Kidney capillary endothelial cell (primary cell): ENCODE data around the gene SH3TC1.

Source experiments
- DNase-seq: peaks from one replicate; pipeline ENCODE4 v3.0.0-alpha.2; 2018; ENCODE audit warnings: low spot score

The SH3TC1 gene

DNA sequence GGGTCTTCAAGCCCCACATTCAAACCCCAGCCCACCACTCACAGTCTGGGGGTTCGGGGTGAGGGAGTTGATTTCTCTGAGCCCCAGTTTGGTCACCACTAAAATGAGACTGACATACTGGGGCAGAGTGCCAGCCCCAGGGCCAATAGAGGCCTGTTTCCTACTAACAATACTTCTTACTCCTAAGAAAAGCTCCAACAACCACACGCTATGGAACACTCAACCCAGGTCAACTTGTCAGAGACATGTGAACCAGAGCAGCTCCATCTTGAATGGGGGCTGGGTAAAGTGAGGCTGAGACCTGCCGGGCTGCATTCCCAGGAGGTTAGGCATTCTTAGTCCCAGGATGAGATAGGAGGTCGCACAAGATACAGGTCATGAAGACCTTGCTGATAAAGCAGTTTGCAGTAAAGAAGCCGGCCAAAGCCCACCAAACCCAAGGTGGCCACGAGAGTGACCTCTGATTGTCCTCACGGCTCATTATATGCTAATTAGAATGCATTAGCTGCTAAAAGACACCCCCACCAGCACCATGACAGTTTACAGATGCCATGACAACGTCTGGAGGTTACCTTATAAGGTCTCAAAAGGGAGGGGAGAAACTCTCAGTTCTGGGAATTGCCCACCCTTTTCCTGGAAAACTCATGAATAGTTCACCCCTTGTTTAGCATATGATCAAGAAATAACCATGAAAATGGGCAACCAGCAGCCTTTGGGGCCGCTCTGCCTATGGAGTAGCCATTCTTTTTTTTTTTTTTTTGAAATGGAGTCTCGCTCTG, 43.9 kb downstream of the SH3TC1 start:
- no peak for DNase-seq

DNA sequence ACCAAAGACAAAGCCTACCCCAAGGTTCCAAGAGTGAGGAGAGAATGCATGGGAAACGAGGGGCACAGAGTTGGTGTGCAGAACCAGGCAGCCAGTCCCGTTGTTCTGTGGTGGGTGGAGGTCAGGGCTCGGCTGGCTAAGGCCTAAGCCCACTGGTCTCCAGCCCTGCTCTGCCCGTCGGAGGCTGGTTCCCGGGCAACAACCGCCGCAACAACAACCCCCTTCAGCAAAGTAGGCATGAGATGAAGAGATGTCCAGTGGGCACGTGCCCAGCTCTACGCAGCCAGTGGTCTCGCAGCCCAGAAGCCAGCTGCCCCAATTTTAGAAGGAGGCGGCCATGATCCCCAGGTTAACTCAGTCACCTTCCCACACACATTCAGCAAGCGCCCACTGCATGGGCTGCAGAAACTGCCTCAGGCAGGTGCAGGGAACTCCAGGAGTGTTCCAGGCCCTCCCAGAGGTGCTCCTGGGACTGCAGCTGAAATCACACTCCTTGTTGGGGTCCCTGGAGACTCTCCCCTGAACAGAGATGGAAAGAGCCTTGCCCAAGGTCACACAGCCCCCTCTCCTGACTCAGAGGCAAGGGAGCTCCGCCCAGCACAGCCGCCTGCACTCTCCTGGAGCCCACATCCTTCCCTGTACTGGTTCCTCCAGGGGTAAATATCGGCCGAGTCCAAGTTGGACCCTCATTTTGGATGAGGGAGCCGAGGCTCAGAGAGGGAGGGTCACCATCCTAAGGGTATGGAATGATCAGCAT, 45.1 kb downstream of the SH3TC1 start:
- no peak for DNase-seq

DNA sequence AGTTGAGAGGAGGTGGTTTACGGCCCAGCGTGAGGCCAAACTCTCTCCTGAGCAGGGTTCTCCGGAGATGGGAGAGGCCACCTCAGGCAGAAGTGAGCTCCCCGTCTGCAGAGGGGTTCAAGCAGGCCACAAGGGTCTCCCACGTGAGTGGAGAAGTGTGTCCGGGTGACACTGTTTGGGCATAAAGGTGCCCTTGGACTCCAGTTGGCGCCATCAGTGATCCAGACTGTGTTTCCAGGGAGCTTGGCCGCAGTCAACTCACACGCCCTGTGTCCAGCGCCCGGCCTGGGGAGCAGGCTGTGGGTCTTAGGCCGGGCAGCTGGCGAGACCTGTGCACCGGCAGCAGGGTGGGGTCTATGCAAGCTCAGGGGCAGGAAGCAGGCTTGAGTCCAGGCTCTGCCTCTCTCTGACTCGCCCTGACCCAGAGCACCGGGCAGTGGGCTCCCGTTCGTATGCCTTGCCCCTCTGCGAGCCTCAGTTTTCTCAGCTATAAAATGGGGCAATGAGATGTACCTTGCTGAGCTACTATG, 45.9 kb downstream of the SH3TC1 start:
- no peak for DNase-seq

DNA sequence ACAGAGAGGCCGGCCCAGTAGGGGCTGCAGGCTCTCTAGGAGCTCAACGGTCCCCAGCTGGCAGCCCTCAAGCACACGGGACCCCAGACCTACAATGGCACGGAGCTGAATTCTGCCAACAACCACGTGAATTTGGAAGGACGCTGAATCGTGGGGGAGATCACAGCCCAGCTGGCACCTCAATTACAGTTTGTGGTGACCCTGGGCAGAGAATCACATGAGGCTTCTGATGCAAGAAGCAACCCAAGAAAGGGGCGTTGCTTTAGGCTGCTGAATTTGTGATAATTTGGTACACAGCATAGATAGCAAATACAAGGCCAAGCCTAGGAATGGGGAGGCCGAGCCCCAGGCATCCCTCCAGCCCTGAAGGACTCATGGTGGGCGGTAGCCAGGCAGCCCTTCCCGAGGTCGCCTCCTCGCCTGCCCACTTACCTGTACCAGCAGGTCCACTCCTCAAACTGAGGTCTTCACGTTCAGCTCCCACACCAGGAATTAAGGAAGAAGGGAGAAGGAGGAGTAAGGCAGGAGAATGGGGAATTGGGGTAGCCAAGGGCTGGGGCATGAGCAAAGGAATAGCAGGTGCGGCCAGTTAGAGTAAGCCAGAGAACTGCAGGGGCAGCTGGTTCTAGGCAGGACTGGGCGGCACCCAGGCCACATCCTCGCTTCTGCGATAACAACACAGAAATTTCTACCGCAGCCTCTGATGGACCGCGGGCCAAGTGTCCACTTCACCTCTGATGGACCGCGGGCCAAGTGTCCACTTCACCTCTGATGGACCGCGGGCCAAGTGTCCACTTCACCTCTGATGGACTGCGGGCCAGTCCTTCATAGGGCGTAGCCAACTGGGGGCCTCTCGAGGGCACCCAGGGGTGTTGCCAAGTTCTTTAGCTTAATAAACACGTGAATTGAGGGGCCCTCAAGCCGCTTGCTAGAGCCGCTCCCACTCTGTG, 47.1 kb downstream of the SH3TC1 start:
- DNase-seq: no peak

DNA sequence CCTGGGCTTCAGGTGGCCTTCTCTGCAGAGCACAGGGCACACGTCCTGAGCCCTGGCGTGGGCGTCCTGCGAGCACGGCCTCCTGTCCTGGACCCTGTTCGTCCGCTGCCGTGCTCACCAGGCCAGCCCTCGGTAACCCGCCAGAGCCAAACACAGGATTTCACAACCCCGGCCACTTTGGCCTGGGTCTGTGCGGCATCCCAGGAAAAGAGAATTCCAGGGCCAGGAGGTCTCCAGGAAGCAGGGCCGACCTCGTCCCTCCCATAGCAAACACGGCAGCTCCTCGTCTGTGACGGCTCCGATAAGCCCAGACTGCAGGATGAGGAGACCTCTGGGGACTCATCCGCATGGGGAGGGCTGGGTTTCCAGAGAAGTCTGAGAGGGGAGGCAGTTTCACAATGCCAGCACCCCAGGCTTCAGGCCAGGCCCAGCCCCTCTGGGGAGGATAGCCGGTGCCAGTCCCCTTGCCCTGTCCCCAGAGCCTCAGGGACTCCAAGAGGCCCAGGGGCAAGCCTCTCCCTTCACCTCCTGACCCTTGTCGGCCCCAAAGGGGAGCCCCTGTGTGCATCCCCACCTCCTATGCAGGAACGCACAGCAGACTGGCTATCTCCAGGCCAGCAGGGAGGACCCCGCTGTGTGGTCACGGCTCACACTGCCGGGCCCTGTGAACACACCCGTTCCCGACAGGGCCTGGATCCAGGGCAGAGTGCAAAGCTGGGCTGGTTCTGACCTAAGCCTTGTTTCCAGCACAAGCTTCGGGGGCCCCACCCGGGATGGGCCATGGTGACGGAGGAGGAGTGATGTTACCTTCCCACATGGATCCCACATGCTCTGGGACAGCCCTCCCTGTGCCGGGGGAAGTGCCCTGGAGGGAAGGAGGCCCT, 48.2 kb downstream of the SH3TC1 start:
- DNase-seq: no peak

DNA sequence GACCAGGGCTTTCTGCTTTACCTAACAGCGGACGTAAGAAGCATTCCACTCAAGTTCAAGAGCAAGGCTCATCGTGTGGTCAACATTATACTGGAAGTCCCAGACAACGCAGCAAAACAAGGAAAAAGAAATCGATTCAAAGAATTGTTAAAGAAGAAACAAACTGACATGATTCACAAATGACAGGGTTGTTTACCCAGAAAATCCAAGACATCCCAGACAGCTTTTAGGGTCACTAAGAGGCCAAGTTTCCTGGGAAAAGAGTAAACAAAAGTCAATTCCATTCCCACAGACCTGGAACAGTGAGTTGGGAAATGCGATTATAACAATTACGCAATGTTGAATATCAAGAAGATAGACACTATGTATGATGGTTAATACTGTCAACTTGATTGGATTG, 49.0 kb downstream of the SH3TC1 start:
- DNase-seq: no peak

DNA sequence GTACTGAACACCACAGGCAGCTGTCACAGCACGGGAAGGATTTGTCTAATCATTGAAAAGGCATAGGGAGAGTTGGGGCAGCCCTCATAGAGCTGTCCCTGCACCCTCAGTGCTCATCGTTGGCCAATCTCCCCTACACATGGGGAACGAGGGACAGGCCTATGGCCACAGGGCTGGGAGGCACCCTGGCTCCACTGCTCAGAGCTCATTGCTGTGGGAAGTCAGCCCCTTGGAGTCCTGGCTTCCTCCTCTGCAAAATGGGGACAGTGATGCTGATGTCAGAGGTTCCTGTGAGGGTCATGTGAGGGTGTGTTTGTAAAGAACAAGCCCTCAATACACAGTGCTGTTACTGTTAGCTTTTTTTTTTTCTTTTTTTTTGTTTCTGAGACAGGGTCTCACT, 51.1 kb downstream of the SH3TC1 start:
- DNase-seq: no peak

DNA sequence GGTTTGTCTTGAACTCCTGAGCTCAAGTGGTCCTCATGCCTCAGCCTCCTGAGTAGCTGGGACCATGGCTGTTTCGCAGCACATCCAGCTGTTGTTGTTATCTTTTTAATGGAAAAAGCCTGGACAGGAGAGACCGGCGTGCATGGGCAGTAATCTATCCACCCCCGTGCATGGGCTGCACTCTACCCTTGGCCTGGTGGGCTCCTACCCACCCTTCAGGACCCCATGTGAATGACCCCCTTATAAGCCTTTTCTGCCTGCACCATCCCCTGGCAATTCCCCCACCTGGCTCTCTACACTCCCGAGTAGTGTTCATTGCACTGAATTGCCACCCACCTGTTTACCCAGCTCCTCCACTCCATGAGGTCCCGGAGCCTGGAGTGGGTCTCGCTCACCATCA, 51.5 kb downstream of the SH3TC1 start:
- no peak for DNase-seq

DNA sequence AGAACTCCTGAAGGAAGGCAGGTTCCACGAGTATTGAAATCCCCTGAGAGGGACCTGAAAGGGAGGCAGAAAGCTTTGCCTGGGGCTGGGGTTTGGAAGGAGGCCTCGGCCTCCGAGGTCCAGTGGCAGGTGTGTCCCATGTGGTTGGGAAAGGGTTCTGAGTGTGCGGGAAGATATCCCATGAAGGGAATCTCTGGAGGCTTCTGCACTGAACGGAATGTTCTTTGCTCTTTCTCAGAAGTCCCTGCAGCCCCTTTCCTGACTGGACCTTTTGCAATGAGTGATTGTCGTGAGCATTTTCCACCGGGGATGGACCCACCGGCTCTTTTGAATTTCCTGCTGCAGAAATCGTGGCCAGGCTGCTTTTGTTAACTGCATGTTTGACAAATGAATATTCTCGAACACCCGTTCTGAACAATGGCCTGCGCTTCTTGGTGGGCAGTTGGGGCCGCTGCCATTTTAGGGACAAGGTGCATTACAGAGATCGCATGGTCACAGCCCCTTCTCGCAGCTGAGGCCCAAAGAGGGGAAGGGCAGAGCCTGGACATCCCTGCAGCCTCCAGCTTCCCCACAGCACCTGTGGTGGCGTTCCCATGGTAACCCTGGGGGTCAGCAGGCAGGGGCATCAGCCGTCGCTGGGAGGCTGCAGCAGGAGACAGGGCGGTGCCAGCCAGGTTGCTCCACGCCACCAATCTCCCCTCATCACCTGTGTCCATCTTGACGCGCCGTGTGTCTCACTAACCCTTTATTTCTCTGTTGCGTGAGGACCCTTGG, 52.2 kb downstream of the SH3TC1 start:
- DNase-seq: no peak

DNA sequence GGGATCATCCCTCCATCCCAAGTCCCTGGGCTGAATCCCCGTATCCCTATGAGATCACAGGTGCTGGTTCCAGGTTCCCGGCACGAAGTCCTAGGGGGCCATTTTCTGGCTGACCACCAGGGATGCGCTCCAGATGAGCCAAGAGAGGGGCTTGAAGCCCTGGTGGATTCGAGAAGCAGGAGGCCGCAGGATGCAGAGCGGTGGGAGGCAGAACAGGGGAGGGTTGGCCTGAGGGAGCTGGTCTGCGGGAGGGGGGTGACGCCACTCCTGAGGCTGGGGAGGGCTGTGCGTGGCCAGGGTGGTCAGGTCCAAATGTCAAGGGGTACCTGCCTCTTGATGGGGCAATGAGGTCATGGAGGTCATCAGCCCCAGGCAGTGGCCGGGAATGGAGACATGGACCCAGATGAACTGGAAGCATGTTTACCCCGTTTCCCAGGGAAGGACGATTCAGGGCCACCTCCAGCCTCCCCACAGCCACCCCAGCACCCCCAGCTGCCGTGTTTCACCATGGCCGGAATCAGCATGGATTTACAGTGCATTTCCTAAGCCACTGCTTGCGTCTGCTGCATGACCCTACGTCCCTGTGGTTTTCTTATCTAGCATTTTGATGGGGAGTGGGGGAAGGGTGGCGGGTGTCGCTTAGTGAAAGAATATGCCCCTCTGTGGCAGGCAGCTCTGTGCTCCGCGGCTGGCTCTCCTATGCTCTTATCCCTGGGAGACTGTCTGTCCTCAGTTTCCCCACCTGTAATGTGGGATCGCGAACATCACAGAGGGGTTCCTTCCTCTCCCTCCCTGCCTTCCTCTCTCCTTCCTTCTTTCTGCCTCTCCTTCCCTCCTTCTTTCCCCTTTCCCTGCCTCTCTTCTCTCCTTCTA, 53.4 kb downstream of the SH3TC1 start:
- DNase-seq: no peak

DNA sequence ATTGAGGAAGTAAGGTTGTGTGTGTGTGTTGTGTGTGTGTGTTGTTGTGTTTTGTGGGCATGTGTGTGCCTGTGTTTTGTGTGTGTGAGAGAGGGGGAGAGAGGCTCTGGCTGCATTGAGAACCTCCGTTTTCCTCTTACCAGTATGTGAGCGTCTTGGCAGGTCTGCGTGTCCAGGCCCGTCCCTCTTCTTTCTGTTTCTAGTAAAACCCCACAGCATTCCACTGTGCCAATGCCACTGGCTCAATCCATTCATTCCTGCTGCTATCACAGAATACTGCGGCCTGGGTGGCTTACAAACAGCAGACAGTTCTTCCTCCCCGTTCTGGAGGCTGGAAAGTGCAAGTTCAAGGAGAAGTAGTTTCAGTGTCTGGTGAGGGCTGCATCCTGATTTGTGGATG, 55.0 kb downstream of the SH3TC1 start:
- no peak for DNase-seq

DNA sequence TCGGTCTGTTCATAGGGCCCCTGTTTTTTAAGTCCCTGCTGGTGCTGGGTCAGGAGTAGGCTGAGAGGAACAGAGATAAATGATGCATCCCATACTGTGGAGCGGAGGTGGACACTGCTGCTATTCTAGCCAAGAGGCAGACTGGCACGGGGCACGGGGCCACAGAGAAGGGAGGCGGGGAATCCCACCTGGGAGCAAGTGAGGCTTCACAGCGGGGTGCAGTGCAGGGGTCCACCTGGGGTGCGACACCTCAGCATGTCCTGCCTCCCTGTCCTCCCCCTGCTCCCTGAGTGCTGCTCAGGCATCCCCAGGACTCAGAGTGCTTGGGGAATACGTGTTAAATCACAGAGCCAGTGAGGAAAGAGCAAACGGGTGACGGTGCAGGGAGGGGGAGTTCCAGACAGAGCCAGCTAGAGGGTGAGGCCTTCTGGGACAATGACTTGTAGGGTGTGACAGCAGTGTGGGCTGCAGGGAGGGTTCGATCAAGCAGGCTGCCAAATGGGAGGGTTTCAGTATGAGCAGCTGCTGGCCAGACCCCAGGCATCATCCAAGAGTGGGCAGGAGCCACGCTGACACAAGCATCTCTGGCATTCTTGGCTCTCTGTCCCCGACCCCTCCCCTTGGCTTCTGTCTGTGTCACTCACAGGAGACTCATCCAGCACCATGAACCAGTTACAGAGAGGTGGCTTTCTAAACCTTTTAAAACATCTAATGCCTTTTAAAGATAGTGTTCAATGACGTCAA, 56.8 kb downstream of the SH3TC1 start:
- DNase-seq: no peak

DNA sequence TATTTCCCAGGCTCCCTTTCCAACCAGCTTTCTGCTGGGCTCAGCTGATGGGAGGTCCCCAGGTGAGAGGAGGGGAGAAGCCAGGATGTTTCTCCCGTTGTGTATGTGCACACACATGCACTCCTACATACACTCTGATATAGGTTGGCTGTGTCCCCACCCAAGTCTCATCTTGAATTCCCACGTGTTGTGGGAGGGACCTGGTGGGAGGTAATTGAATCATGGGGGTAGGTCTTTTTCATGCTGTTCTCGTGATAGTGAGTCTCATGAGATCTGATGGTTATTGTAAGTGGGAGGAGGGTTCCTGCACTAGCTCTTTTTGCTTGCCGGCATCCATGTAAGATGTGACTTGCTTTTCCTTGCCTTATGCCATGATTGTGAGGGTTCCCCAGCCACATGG, 58.8 kb downstream of the SH3TC1 start:
- DNase-seq: no peak

DNA sequence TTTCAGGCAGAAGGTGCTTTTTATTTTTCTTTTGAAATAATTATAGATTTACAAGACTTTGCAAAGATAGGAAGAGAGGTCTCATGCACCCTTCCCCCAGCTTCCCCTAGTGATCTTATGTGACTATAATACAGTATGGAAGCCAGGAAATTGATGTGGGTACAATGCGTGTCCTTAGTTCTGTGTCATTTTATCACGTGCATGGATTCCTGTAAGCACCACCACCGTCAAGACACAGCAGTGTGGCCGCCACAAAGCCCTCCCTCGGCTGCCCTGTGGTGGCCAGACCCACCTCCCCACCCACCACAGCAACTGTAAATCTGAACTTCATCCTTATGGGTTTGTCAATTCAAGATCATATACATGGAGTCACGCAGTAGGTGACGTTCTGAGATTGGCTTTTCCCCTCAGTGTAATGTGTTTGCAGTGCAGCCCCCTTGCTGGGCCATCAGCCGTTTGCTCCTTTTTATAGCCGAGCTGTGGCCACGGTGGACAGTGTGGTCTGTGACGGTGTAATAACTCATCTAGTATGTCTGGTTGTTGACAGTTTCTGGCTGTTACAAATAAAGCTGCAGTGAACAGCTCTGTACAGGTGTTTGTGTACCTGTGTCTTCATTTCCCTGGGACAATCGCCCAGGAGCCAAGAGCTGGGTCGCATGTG, 59.6 kb downstream of the SH3TC1 start:
- no peak for DNase-seq

DNA sequence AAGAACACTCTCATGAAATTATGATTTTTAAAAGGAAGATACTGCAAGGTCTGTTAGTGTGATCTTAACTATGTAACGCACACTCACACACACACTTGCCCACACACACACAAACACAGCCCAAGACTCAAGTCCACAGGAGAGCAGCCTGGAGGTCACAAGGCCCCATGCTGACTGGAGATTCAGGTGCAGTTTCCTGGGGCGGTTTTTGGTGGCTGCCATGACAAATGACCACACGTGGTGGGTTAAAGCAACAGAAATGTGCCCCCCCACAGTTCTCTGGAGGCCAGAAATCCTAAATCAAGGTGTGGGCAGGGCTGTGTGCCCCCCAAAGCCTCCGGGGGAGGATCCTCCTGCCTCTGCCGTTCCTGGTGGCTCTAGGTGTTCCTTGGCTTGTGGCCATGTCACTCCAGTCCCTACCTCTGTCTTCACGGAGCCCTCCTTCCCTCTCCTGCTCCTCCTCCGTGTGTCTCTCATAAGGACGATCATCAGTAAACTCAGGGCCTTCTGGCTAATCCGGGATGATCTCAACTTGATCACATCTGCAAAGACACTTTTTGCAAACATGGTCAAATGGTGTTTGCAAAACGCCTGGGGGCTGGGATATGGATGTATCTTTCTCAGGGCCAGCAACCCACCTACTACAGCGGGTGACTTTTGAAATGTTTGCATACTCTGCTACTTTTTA, 60.8 kb downstream of the SH3TC1 start:
- no peak for DNase-seq

DNA sequence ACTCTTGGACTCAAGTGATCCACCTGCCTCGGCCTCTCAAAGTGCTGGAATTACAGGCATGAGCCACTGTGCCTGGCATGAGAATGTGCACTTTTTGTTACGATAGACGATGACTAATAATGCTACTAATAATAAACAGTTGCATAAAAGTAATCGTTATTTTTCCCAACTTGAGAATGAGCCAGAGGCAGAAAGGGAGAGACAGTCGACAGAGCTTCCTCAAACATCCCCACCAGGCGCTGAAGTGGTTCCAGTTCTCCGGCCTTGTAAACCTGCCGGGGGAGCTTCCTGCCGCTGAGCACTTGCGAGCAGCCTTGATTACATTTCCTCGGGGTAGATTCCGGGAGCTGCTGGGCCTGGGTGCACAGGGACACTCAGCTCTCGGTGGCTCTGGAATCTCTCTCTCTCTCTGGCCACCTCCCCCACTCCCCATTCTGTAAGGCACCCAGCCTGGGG, 61.6 kb downstream of the SH3TC1 start:
- peak; percentile 37 for DNase-seq

DNA sequence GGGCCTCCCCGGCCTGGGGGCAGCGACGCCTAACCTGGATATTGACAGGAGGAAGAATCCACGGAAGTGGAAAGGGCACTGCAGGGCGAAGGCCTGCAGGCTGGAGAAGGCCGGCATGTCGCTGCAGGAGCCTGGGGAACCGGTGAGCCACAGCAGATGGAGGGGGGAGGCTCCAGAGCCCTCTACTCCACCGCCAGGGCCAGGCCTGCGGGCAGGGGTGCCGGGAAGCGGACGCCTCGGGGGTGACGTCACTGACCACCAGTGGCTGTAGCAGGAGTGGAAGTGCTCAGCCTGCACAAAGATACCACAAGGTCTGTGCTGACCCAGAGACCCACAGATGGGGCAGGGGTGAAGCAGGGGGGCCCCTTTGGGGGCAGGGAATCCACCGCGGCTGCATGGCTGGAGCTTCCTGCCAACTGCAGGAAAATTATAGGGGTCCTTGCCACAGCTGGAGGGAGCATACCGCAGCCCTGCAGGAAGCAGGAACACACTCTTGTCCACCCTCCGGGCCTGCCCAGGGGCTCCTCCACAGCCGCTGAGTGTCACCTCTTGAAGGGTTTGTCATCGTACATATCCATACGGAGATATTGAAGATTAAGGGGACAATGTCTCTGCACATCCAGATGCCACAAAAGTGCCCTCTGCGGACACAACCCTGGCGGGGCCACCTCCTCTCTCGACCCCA, 62.9 kb downstream of the SH3TC1 start:
- DNase-seq: no peak
